Central memory CD4-positive, alpha-beta T cell (primary cell): Measurements from ENCODE around the gene NBPF3.
A peak's percentile ranks its signal among the peaks of the same experiment; 100 is the strongest.
"Not testable (repeated sequence)": the region's sequence is repeated elsewhere in the genome, so short reads cannot be mapped to it uniquely, and the experiment has no call there.

Source experiments
- DNase-seq: peaks from one replicate; pipeline ENCODE4 v3.0.0; 2022

Gene NBPF3

DNA sequence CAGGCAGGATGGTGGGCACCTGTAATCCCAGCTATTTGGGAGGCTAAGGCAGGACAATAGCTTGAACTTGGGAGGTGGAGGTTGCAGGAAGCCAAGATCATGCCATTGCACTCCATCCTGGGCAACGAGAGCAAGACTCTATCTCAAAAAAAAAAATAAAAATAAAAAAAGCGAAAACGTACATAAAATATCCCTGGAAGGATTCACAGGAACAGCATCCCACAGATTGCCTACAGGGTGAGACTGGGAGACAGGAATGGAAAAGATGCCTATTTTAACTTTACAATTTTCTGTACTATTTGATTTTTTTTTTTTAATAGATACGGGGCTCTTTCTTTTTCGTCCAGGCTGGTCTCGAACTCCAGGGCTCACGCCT, 604 bp upstream of the NBPF3 start:
- no peak for DNase-seq

GRCh38 chr1:21440630-21441125, 741 bp downstream of the NBPF3 start:
- peak; percentile 33 for DNase-seq

GRCh38 chr1:21446647-21447046, 6.7 kb downstream of the NBPF3 start:
- DNase-seq, result not testable (repeated sequence)

- no peak for DNase-seq
These were observed 7.4 kb downstream of the NBPF3 start for GRCh38 chr1:21447311-21447710.

- no peak for DNase-seq
These were observed 10.0 kb downstream of the NBPF3 start for GRCh38 chr1:21449906-21450305.

DNA sequence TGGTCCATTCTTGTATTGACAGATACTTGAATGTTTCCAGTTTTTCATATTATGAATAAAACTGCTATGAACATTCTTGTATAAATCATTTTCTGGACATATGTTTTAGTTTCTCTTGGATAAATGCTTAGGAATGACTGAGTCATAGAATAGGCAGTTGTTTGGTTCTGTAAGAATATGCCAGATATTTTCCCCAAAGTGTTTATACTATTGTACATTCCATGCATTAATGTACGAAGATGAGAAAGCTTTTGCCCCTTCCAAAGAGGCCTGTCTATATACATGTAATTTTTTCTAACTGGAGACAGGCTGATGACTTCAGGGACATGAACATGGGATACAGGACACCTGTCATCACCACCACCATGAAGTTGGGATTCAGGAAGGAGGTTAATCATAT, 11.3 kb downstream of the NBPF3 start:
- DNase-seq, result no peak

DNA sequence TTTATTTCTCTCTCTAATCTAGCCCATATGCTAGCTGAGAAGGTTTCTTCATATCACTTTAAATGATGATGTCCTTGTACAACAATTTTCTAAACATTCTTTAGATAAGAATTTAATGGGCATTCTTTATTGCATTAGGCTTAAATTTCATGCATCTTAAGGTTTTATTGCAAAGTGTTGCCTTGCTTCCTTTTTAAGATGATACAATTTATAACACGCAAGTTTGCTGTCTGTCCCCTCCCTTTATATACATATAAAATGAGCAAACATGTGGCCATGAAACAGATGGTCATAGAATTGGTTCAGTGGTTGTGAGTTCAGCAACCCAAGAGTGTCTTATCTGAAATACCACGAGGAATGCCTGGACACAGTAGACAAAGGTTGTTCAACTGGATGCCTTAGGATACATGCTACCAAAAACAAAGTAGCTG, 12.1 kb downstream of the NBPF3 start:
- no peak for DNase-seq

DNA sequence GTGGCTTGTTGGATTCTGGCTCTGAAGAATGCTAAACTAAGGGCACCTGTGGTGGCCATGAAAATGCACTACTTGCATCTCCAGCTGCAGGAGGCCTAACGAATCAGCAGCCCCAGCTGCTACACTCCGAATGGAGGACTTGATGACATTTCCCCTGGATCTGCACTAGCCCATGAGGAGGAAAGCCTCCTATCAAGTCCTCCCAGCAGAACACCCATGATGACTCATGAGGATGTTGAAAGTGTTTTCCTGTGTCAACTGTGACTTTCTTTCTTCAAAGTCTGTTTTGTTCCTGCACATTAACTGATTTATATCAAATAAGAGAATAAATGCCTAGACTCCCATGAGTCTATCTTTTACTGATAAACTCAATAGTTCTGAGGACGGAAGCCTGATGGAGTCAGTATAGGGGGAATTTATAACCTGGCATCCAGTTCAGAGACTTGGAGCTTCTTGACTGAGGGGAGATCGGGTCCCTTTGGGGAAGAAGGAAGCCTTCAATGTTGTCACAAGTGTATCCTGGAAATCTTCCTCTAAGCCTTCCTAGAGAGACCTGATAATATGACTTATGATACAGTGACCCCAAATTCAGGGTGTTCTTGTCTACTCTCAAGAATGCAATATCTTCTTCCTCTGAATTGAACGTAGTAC, 14.2 kb downstream of the NBPF3 start:
- DNase-seq, result not testable (repeated sequence)

GRCh38 chr1:21454904-21455303, 15.0 kb downstream of the NBPF3 start:
- DNase-seq, result not testable (repeated sequence)

DNA sequence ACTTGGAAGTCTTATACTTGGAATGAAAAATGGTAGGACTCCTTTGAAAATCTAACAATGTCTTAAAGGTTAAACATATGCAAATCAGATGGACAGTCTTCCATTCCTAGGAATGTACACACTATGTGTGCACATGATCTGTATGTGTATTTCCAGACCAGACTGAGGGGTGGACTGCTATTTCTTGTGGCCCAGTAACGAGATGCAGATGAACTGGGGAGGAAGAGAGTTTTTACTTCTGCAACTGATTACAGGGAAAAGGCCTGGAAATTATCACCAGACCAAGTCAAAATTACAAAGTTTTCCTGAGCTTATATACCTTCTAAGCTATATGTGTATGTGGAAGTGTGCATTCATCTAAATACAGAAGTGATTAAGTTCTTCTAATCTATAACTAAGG, 17.7 kb downstream of the NBPF3 start:
- DNase-seq, result no peak

GRCh38 chr1:21465127-21465526, 25.2 kb downstream of the NBPF3 start:
- not testable (repeated sequence) for DNase-seq

GRCh38 chr1:21467946-21468345, 28.0 kb downstream of the NBPF3 start:
- not testable (repeated sequence) for DNase-seq

- no peak for DNase-seq
These were observed 28.7 kb downstream of the NBPF3 start for GRCh38 chr1:21468599-21468998.

DNA sequence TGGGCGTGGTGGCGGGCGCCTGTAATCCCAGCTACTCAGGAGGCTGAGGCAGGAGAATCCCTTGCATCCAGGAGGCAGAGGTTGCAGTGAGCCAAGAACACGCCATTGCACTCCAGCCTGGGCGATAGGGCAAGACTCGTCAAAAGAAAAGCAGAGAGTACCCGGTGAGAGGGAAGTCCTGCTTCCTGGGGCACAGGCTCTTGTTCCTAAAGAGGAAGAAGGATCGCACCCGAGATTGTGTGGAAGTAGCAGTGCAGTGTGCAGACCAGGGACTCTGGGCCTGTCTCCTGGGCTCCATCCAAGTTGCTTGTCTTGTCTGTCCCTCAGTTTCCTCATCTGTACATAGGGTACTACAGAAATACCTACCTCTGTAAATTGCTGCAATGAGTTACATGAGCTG, 29.6 kb downstream of the NBPF3 start:
- DNase-seq, result no peak

- DNase-seq, result no peak
These were observed 32.9 kb downstream of the NBPF3 start for GRCh38 chr1:21472861-21473260.

DNA sequence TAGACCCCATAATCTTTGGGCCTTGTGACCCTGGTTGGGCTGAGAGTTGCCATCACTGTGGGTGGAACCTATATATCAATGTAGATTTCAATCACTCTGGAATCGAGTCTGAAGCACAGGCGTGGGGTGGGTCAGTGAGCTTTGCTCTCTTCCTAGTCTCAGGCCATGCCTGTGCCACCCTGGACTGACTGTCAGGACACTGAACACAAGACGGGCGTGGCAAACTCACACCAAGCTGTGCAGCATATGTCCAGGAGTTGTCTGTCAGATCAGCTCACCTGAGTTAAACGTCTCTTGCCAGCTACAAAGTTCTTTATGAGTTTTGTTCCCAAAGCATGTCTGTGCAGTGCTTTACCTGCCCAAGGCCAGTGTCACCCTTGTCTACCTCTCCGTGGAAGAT, 38.4 kb downstream of the NBPF3 start:
- no peak for DNase-seq

- not testable (repeated sequence) for DNase-seq
These were observed 43.9 kb downstream of the NBPF3 start for GRCh38 chr1:21483881-21484280.

DNA sequence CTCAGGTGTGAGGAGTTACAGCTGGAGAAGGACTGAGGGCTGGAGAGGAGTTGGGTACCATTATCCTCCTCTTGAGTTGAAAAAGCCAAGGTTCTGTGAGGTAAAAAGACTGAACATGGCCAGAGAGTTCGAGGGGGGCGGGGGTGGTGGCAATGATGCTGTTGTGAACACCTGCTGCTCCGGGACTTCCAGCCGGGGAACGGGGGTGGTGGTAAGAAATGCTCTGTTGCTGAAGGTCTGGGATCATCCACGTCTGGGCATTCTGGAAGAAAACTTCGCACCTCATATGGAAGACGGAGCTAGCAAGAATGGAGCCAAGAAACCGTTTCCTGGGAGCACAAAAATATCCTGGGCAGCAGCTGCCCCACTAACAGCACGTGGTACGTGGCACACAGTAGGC, 49.2 kb downstream of the NBPF3 start:
- no peak for DNase-seq

- DNase-seq, result no peak
These were observed 51.0 kb downstream of the NBPF3 start for GRCh38 chr1:21490774-21491487.

GRCh38 chr1:21491488-21492355, 51.8 kb downstream of the NBPF3 start:
- no peak for DNase-seq

GRCh38 chr1:21492356-21492625, 52.4 kb downstream of the NBPF3 start:
- no peak for DNase-seq

DNA sequence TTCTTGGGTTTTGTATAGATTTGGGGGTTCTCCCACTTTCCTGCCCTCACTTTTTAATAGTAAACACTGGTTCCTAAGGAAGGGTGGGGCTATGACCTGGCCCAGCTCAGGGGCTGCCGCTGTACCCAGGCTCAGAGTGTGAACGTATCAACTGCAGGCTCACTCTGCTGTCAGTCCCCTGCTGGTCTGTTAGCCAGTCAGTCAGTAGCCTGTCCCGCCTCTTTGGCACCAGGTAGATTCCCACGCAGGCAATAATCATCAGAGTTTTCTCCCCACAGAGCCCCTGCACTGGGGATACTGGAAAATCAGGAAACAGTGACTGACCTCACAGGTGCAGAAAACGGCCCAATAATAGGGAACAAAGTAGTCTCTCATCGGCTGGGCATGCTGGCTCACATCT, 54.3 kb downstream of the NBPF3 start:
- no peak for DNase-seq

- no peak for DNase-seq
These were observed 55.4 kb downstream of the NBPF3 start for GRCh38 chr1:21495225-21495820.
